CD14-positive monocyte (primary cell): ENCODE results near the gene KPNA3. TPM values are rescaled to one million over a fixed set of nuclear protein-coding genes. Genes with fewer than 3 reads are reported as not detected.
A peak's percentile ranks its signal among the peaks of the same experiment; 100 is the strongest.

Experiments
- DNase-seq, 3 donors: peaks; one replicate each; pipeline ENCODE4 v3.0.0-alpha.2; 2011 to 2022
- H2AFZ ChIP-seq: 2 replicates; pipeline ENCODE4 v1.6.0; 2012; ENCODE audit warnings: mild to moderate bottlenecking, low read depth, low read length, inconsistent platforms; ENCODE audit not compliant: insufficient read depth, poor library complexity, severe bottlenecking
- H3K27ac ChIP-seq, 2 donors: 1 replicate in 1 of 2; 2 replicates in 1 of 2; pipeline ENCODE4 v1.5.1; 2012 to 2013; ENCODE audit warnings: low read length in 2 of 2, control low read depth in 1 of 2, inconsistent platforms in 1 of 2, low read depth in 1 of 2, mild to moderate bottlenecking in 1 of 2
- H3K27me3 ChIP-seq, 2 donors: one replicate each; pipeline versions ENCODE4 v1.6.0 to v1.6.1; 2011 to 2013; ENCODE audit warnings: low read length in 2 of 2; ENCODE audit not compliant: control insufficient read depth in 2 of 2, insufficient read depth in 2 of 2
- H3K36me3 ChIP-seq, 2 donors: replicated peaks in 1 of 2; 1 replicate in 1 of 2; 2 replicates in 1 of 2; pipeline versions ENCODE4 v1.5.1 to v1.6.1; 2012 to 2013; ENCODE audit warnings: low read length in 2 of 2, control low read depth in 1 of 2, inconsistent platforms in 1 of 2, mild to moderate bottlenecking in 1 of 2; ENCODE audit not compliant: insufficient read depth in 2 of 2, control insufficient read depth in 1 of 2
- H3K4me1 ChIP-seq, 2 donors: 1 replicate in 1 of 2; 2 replicates in 1 of 2; pipeline versions ENCODE4 v1.5.1 to v1.6.1; 2012 to 2013; ENCODE audit warnings: low read length in 2 of 2, control low read depth in 1 of 2, inconsistent platforms in 1 of 2, mild to moderate bottlenecking in 1 of 2, moderate library complexity in 1 of 2; ENCODE audit not compliant: insufficient read depth in 2 of 2, control insufficient read depth in 1 of 2
- H3K4me2 ChIP-seq: replicated peaks from 2 replicates; pipeline ENCODE3; 2012; ENCODE audit warnings: low read length, moderate library complexity, mild to moderate bottlenecking; ENCODE audit not compliant: poor library complexity, severe bottlenecking; ENCODE audit errors: extremely low read depth
- H3K4me3 ChIP-seq, 3 experiments: fragments of 200-600 bp in 1 of 3; sonication (generic) in 1 of 3; replicated peaks in 1 of 3; 1 replicate in 2 of 3; 2 replicates in 1 of 3; pipeline ENCODE4 v1.5.1; 2011 to 2013; ENCODE audit warnings: low read length in 3 of 3, mild to moderate bottlenecking in 3 of 3, control low read depth in 2 of 3, low read depth in 2 of 3, inconsistent platforms in 1 of 3, moderate library complexity in 1 of 3
- H3K79me2 ChIP-seq: 2 replicates; pipeline ENCODE4 v1.6.0; 2012; ENCODE audit warnings: mild to moderate bottlenecking, control low read depth, inconsistent platforms, low read length, moderate library complexity; ENCODE audit not compliant: insufficient read depth
- H3K9ac ChIP-seq: 2 replicates; pipeline ENCODE4 v1.6.0; 2017; ENCODE audit warnings: low read length, mild to moderate bottlenecking; ENCODE audit not compliant: insufficient read depth, poor library complexity, severe bottlenecking
- H3K9me3 ChIP-seq, 2 donors: replicated peaks in 1 of 2; 1 replicate in 1 of 2; 2 replicates in 1 of 2; pipeline versions ENCODE4 v1.5.1 to v1.6.1; 2012 to 2013; ENCODE audit warnings: low read length in 2 of 2, control low read depth in 1 of 2; ENCODE audit not compliant: control insufficient read depth in 1 of 2, insufficient read depth in 1 of 2
- H4K20me1 ChIP-seq: 2 replicates; pipeline ENCODE4 v1.6.0; 2012; ENCODE audit warnings: mild to moderate bottlenecking, low read length, control low read depth, moderate library complexity; ENCODE audit not compliant: insufficient read depth
- H3K27ac Mint-ChIP-seq, 7 donors: one replicate each; pipeline ENCODE4 v1.8.0; 2020; ENCODE audit warnings: mild to moderate bottlenecking in 7 of 7, mixed read lengths in 7 of 7, moderate library complexity in 6 of 7, inconsistent platforms in 2 of 7
- H3K27me3 Mint-ChIP-seq, 3 donors: one replicate each; pipeline ENCODE4 v1.8.0; 2021 to 2022; ENCODE audit warnings: low read depth in 3 of 3, mild to moderate bottlenecking in 3 of 3, mixed read lengths in 3 of 3, moderate library complexity in 3 of 3, inconsistent platforms in 1 of 3
- H3K36me3 Mint-ChIP-seq, 2 donors: one replicate each; pipeline ENCODE4 v1.8.0; 2020; ENCODE audit warnings: mixed read lengths in 2 of 2, inconsistent platforms in 1 of 2, mild to moderate bottlenecking in 1 of 2
- H3K4me1 Mint-ChIP-seq: one replicate; pipeline ENCODE4 v1.8.0; 2020; ENCODE audit warnings: mild to moderate bottlenecking, mixed read lengths
- H3K4me3 Mint-ChIP-seq, 2 donors: one replicate each; pipeline ENCODE4 v1.8.0; 2020; ENCODE audit warnings: mild to moderate bottlenecking in 2 of 2, mixed read lengths in 2 of 2, moderate library complexity in 1 of 2
- H3K9me3 Mint-ChIP-seq, 7 donors: one replicate each; pipeline ENCODE4 v1.8.0; 2020 to 2022; ENCODE audit warnings: mixed read lengths in 7 of 7, mild to moderate bottlenecking in 6 of 7, moderate library complexity in 6 of 7, inconsistent platforms in 2 of 7
- WGBS: methylation state at CpG from one replicate; pipeline ENCODE4 v1.1.5; 2013; ENCODE audit warnings: missing lambda C conversion rate; ENCODE audit not compliant: insufficient coverage; 5-methylcytosine and 5-hydroxymethylcytosine counted together
- intact Hi-C, 2 donors: fragments of 100-400 bp; cut with micrococcal nuclease; formaldehyde crosslinking; loops; one replicate each; pipeline versions ENCODE4 v1.15.0 to v1.15.1; 2023
- polyA plus RNA-seq, 3 donors: library from polyadenylated mRNA; depleted of rRNA in 1 of 3; unstranded in 2 of 3; stranded (reverse) in 1 of 3; fragments of 300-500 nt in 2 of 3; fragments of >200 nt in 1 of 3; fragmentation: Illumina TruSeq in 2 of 3; gene quantifications; 1 replicate in 2 of 3; 2 replicates in 1 of 3; pipeline ENCODE4 v1.2.3, GENCODE V29; 2012 to 2021
- TF ChIP-seq, protein P1 (sequence below): fragments of 200-600 bp; IDR thresholded peaks from one replicate; pipeline ENCODE4 v1.8.0; 2022; ENCODE audit warnings: antibody characterized with exemption, mild to moderate bottlenecking

KPNA3 gene
- polyA plus RNA-seq, 3 donors: 11.5 to 15.3 (median 12.8) TPM

DNA sequence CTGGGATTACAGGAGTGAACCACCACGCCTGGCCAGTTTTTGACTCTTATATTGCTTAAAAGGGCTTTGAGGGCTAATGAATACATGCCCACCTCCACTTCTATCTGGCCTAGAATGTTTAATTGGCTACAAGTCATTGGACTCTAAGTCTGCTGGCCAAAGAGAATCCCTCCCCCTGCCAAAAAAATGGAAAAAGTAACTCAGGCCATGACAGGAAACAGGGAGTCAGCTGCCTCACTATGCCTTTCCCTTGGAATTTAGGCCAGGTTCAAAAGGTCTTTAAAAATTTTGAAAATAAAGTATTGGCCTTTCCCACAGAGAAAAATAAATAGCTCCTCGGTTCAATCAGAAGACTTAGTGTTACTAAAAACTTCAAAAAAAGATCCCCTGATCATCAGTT is 34.9 kb upstream of the KPNA3 start:
- Histone ChIP-seq H3K27ac (no peak overlapping the region), H3K4me1 (peaks cover 3 to 10% of the 10 kb centered on the region in 2 donors), H2AFZ (peak overlapping the region; percentile 10), H3K4me3 (no peak overlapping the region), H3K9ac (no peak overlapping the region), H3K36me3 (no peaks in the 10 kb centered on the region), H3K79me2 (no peaks in the 10 kb centered on the region), H3K27me3 (no peaks in the 10 kb centered on the region), H4K20me1 (no peaks in the 10 kb centered on the region), H3K4me2 (no peak overlapping the region), H3K9me3 (no peaks in the 10 kb centered on the region)
- TF ChIP-seq, protein P1, sequence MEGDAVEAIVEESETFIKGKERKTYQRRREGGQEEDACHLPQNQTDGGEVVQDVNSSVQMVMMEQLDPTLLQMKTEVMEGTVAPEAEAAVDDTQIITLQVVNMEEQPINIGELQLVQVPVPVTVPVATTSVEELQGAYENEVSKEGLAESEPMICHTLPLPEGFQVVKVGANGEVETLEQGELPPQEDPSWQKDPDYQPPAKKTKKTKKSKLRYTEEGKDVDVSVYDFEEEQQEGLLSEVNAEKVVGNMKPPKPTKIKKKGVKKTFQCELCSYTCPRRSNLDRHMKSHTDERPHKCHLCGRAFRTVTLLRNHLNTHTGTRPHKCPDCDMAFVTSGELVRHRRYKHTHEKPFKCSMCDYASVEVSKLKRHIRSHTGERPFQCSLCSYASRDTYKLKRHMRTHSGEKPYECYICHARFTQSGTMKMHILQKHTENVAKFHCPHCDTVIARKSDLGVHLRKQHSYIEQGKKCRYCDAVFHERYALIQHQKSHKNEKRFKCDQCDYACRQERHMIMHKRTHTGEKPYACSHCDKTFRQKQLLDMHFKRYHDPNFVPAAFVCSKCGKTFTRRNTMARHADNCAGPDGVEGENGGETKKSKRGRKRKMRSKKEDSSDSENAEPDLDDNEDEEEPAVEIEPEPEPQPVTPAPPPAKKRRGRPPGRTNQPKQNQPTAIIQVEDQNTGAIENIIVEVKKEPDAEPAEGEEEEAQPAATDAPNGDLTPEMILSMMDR: no peak
- H3K4me1 Mint-ChIP-seq: peaks cover 7% of the 10 kb centered on the region
- no peak for DNase-seq
- H3K27me3 Mint-ChIP-seq: peaks cover 1 to 4% (median 2%) of the 10 kb centered on the region in 3 donors
- peaks cover 6 to 14% (median 11%) of the 10 kb centered on the region in 7 donors for H3K9me3 Mint-ChIP-seq
- H3K27ac Mint-ChIP-seq: no peak overlapping the region
- H3K36me3 Mint-ChIP-seq: peaks cover 0 to 2% of the 10 kb centered on the region in 2 donors
- H3K4me3 Mint-ChIP-seq: no peak overlapping the region
- intact Hi-C loops: no loop called here
- no CpG with 5 or more reads among the region's 2 CpGs for WGBS

- H3K27ac ChIP-seq: no peak overlapping the region
- intact Hi-C loops: no loop called here
- peaks cover 0 to 2% (median 0%) of the 10 kb centered on the region in 7 donors for H3K9me3 Mint-ChIP-seq
- no peak overlapping the region for H2AFZ ChIP-seq
- WGBS: 86% methylated on average over 5 of the region's 5 CpGs
- TF ChIP-seq, protein P1: no peak
- no peaks in the 10 kb centered on the region for H3K79me2 ChIP-seq
- no peak for DNase-seq
- H3K27me3 Mint-ChIP-seq: peaks cover 2 to 7% (median 3%) of the 10 kb centered on the region in 3 donors
- no peak overlapping the region for H3K4me3 Mint-ChIP-seq
- H3K9ac ChIP-seq: no peak overlapping the region
- no peaks in the 10 kb centered on the region for H3K36me3 Mint-ChIP-seq
- H3K27me3 ChIP-seq: no peaks in the 10 kb centered on the region
- H3K27ac Mint-ChIP-seq: no peak overlapping the region
- H3K4me1 Mint-ChIP-seq: no peaks in the 10 kb centered on the region
- no peaks in the 10 kb centered on the region for H3K4me1 ChIP-seq
- H3K4me3 ChIP-seq: no peak overlapping the region
- no peaks in the 10 kb centered on the region for H3K36me3 ChIP-seq
- no peaks in the 10 kb centered on the region for H3K9me3 ChIP-seq
- H3K4me2 ChIP-seq: no peak overlapping the region
- H4K20me1 ChIP-seq: no peaks in the 10 kb centered on the region
These were observed 28.9 kb upstream of the KPNA3 start for GRCh38 chr13:49821216-49822009.
